ENCODE data around the gene ACOXL.

The ACOXL gene

GRCh38 chr2:110796716-110797301, 64.4 kb downstream of the ACOXL start:
- DNase-seq = no peak

GRCh38 chr2:110799376-110799775, 67.0 kb downstream of the ACOXL start:
- DNase-seq = no peak

- DNase-seq = no peak
Observed at GRCh38 chr2:110800611-110801402, 68.4 kb downstream of the ACOXL start.

GRCh38 chr2:110802208-110802932, 70.0 kb downstream of the ACOXL start:
- DNase-seq = no peak

- DNase-seq = no peak
Observed at GRCh38 chr2:110804433-110804832, 72.1 kb downstream of the ACOXL start.

GRCh38 chr2:110804915-110805314, 72.5 kb downstream of the ACOXL start:
- peak; percentile 56 to 78 (median 71) for DNase-seq

GRCh38 chr2:110805894-110806452, 73.6 kb downstream of the ACOXL start:
- peak in 3 of 4 experiments; percentile 24 to 40 (median 30) for DNase-seq

- no peak for DNase-seq
Observed at GRCh38 chr2:110807522-110807921, 75.1 kb downstream of the ACOXL start.

GRCh38 chr2:110810404-110810803, 78.0 kb downstream of the ACOXL start:
- no peak for DNase-seq

GRCh38 chr2:110812726-110813645, 80.6 kb downstream of the ACOXL start:
- DNase-seq = no peak

- no peak for DNase-seq
Observed at GRCh38 chr2:110813896-110814295, 81.5 kb downstream of the ACOXL start.

GRCh38 chr2:110815938-110816337, 83.6 kb downstream of the ACOXL start:
- no peak for DNase-seq

- DNase-seq = no peak
Observed at GRCh38 chr2:110816404-110817365, 84.3 kb downstream of the ACOXL start.

GRCh38 chr2:110818767-110819481, 86.6 kb downstream of the ACOXL start:
- DNase-seq = no peak

GRCh38 chr2:110819711-110820110, 87.3 kb downstream of the ACOXL start:
- no peak for DNase-seq

GRCh38 chr2:110820128-110820527, 87.8 kb downstream of the ACOXL start:
- DNase-seq = peak; percentile 39 to 64 (median 61)

GRCh38 chr2:110823165-110823564, 90.8 kb downstream of the ACOXL start:
- no peak for DNase-seq

- DNase-seq = no peak
Observed at GRCh38 chr2:110827511-110827910, 95.1 kb downstream of the ACOXL start.

GRCh38 chr2:110828330-110828729, 96.0 kb downstream of the ACOXL start:
- no peak for DNase-seq

Measured in suppressor macrophage (primary cell).